Mucosa of stomach (tissue), 1 donor: ENCODE data around the gene CD22.
"Not testable (repeated sequence)": the region's sequence is repeated elsewhere in the genome, so short reads cannot be mapped to it uniquely, and the experiment has no call there.

Experiments used
- H3K27me3 ChIP-seq: one replicate; pipeline ENCODE4 v1.7.0; 2013; ENCODE audit warnings: mild to moderate bottlenecking, low read length; ENCODE audit not compliant: control insufficient read depth, insufficient read depth
- H3K36me3 ChIP-seq: one replicate; pipeline ENCODE4 v1.7.0; 2013; ENCODE audit warnings: low read length; ENCODE audit not compliant: control insufficient read depth, insufficient read depth
- H3K4me1 ChIP-seq: one replicate; pipeline ENCODE4 v1.7.0; 2013; ENCODE audit warnings: mild to moderate bottlenecking, low read length; ENCODE audit not compliant: control insufficient read depth, insufficient read depth
- H3K4me3 ChIP-seq: one replicate; pipeline ENCODE4 v1.7.0; 2013; ENCODE audit warnings: low read length
- H3K9ac ChIP-seq: one replicate; pipeline ENCODE4 v1.7.0; 2013; ENCODE audit warnings: mild to moderate bottlenecking, low read length, moderate library complexity
- H3K9me3 ChIP-seq: one replicate; pipeline ENCODE4 v1.7.0; 2013; ENCODE audit warnings: mild to moderate bottlenecking, low read length, moderate library complexity; ENCODE audit not compliant: control insufficient read depth
- donor health status: Pancreatic carcinoma.

Gene CD22

DNA sequence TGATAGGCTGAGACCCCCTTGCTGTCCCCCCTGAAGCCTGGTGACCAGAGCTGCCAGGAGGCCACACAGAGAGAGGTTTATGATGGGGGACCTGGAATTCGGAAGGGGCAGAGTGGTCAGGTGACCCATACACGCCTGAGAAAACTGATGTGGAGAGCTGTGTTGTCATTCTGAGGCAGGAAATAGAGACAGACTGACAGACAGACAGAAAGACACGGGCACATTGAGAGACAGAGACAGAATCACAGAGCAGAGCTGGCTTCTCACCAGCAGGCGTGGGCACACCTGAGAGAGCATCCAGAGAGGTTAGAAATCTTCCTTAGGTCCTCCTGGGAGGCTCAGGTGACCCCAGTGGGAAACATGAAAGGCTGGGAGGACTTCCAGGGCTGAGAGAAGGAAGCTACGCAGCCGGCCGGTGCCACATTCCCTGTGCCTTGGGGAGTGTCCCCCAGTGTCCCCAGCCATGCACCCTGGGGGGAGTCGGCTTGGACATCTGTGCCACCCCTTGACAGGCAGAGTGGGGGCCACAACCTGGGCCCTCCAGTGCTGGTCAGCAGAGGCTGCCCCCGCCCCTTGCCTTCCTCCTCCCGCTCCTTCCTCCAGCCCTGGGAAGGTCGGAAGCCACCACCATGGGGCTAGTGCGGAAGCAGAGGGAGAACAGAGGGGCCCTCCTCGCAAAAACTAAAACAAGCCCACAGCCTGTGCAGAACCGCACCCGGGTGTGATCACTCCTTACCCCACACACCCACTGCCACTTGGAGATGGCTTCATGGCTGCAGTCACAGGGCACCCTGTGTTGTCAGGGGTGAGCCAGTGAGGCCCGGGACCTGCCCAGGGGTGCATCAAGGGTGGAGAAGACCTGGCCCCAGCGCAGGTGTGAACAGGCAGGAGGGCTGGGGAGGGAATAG, 20.9 kb downstream of the CD22 start:
- no peaks in the 10 kb centered on the region for H3K9me3 ChIP-seq
- no peak overlapping the region for H3K9ac ChIP-seq
- no peaks in the 10 kb centered on the region for H3K4me1 ChIP-seq
- H3K4me3 ChIP-seq, result no peak overlapping the region
- peaks cover 3% of the 10 kb centered on the region for H3K27me3 ChIP-seq
- H3K36me3 ChIP-seq, result no peaks in the 10 kb centered on the region

DNA sequence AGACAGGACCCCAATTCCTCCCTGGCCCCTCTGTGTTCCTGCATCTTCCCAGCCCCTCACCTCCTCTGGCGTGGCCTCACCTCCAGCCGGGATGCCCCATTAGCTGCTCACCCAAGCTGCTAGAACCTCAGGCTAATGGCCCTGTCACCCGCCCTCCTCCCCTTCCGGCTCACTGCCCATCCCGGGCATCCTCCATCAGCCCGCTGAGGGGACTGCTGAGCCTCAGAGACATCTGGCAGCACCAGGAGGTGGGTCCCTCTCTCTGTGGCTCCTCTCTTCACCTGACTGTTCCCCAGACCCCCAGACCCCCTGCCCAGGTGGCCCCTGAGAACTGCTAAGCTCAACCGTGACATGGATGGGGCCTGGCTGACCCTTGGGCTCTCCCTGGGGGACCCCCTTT, 21.6 kb downstream of the CD22 start:
- H3K9ac ChIP-seq, result no peak overlapping the region
- H3K36me3 ChIP-seq, result no peaks in the 10 kb centered on the region
- H3K9me3 ChIP-seq, result no peaks in the 10 kb centered on the region
- peaks cover 3% of the 10 kb centered on the region for H3K27me3 ChIP-seq
- no peaks in the 10 kb centered on the region for H3K4me1 ChIP-seq
- no peak overlapping the region for H3K4me3 ChIP-seq

DNA sequence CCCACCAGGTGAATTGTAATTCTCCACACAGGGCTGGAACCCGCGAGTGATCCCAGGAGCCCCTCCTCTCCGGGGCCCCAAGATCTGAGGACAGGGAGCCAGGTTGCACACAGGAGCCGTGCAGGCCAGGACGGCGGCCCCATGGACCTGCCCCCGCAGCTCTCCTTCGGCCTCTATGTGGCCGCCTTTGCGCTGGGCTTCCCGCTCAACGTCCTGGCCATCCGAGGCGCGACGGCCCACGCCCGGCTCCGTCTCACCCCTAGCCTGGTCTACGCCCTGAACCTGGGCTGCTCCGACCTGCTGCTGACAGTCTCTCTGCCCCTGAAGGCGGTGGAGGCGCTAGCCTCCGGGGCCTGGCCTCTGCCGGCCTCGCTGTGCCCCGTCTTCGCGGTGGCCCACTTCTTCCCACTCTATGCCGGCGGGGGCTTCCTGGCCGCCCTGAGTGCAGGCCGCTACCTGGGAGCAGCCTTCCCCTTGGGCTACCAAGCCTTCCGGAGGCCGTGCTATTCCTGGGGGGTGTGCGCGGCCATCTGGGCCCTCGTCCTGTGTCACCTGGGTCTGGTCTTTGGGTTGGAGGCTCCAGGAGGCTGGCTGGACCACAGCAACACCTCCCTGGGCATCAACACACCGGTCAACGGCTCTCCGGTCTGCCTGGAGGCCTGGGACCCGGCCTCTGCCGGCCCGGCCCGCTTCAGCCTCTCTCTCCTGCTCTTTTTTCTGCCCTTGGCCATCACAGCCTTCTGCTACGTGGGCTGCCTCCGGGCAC, 22.6 kb downstream of the CD22 start:
- Histone ChIP-seq H3K9ac (no peak overlapping the region), H3K4me3 (no peak overlapping the region), H3K36me3 (no peaks in the 10 kb centered on the region), H3K4me1 (no peaks in the 10 kb centered on the region), H3K9me3 (no peaks in the 10 kb centered on the region), H3K27me3 (no peaks in the 10 kb centered on the region)

DNA sequence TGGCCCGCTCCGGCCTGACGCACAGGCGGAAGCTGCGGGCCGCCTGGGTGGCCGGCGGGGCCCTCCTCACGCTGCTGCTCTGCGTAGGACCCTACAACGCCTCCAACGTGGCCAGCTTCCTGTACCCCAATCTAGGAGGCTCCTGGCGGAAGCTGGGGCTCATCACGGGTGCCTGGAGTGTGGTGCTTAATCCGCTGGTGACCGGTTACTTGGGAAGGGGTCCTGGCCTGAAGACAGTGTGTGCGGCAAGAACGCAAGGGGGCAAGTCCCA, 23.1 kb downstream of the CD22 start:
- Histone ChIP-seq H3K27me3 (no peaks in the 10 kb centered on the region), H3K4me3 (no peak overlapping the region), H3K36me3 (no peaks in the 10 kb centered on the region), H3K4me1 (no peaks in the 10 kb centered on the region), H3K9me3 (no peaks in the 10 kb centered on the region), H3K9ac (no peak overlapping the region)

DNA sequence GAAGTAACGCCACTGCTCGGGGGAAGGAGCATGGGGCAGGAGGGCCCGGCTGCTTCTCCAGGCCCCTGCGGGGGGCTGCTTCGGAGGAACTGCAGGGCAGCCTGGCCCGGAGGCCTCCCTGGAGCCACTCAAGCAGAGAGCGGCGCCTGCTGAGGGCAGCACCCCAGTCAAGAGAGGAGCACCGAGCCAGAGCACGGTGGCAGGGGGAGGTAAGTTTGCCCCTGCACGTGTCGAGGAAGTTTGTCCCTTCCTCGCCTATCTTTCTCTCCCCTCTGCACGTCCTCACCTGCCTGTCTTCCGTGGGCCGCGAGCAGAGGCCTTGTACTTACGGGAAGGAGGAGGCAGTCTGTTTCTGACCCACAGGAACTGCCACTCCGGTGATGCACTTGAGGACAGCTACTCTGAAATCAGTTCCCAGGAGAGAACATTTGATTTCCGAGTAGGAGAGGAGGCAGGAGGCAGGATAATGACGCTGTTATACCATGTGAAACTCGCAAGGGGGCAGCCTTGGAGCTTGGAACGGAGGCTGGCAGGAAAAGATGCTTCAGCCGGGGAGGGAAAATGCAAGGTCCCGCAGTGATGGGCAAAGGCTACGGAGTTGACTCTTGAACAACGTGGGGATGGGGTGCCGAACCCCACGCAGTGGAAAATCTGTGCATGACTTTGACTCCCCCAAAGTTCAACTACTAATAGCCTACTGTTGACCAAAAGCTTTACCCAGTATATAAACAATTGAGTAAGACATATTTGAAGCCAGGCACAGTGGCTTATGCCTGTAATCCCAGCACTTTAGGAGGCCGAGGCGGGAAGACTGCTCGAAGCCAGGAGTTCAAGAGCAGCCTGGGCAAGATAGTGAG, 23.7 kb downstream of the CD22 start:
- no peaks in the 10 kb centered on the region for H3K9me3 ChIP-seq
- no peaks in the 10 kb centered on the region for H3K27me3 ChIP-seq
- H3K36me3 ChIP-seq, result no peaks in the 10 kb centered on the region
- no peak overlapping the region for H3K4me3 ChIP-seq
- H3K4me1 ChIP-seq, result peaks cover 5% of the 10 kb centered on the region
- H3K9ac ChIP-seq, result no peak overlapping the region

DNA sequence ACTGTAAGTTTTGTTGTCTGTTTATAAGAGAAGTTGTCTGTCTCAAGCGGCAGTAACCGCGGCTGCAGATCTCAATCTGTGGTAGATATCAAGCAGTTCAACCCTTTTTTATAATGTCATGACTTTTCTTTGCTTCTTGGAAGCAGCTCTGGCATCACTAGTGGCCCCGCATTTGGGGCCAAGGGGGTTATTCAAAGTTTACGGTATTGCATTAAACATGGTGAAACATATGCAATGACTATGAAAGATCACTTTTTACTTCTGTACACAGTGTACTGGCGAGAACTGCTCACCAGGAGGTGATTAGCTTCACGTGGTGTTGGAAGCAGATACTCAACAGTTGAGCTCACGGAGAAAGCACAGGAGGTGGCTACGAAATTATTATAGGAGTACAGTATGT, 24.6 kb downstream of the CD22 start:
- Histone ChIP-seq H3K36me3 (no peaks in the 10 kb centered on the region), H3K9ac (peak overlapping the region; percentile 12), H3K27me3 (no peaks in the 10 kb centered on the region), H3K9me3 (no peaks in the 10 kb centered on the region), H3K4me3 (no peak overlapping the region), H3K4me1 (peaks cover 12% of the 10 kb centered on the region)

DNA sequence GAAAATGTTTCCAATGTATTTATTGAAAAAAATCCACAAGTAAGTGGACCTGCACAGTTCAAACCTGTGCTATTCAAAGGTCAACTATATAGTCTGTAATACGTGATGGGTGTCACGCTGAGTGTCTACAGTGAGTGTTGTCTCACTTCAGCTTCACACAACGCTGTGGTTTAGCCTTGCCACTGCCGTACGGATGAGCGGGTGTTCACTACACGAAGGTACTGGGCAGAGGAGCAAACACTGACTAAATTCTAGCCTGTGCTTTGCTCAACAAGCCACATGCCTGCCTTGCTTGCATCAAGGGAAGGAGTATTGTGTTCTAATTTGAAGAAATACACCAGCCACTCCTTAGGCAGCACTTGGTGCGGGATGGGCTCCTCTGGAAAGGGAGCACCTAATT, 25.9 kb downstream of the CD22 start:
- no peak overlapping the region for H3K4me3 ChIP-seq
- peaks cover 12% of the 10 kb centered on the region for H3K4me1 ChIP-seq
- H3K27me3 ChIP-seq, result no peaks in the 10 kb centered on the region
- H3K36me3 ChIP-seq, result no peaks in the 10 kb centered on the region
- no peak overlapping the region for H3K9ac ChIP-seq
- no peaks in the 10 kb centered on the region for H3K9me3 ChIP-seq

DNA sequence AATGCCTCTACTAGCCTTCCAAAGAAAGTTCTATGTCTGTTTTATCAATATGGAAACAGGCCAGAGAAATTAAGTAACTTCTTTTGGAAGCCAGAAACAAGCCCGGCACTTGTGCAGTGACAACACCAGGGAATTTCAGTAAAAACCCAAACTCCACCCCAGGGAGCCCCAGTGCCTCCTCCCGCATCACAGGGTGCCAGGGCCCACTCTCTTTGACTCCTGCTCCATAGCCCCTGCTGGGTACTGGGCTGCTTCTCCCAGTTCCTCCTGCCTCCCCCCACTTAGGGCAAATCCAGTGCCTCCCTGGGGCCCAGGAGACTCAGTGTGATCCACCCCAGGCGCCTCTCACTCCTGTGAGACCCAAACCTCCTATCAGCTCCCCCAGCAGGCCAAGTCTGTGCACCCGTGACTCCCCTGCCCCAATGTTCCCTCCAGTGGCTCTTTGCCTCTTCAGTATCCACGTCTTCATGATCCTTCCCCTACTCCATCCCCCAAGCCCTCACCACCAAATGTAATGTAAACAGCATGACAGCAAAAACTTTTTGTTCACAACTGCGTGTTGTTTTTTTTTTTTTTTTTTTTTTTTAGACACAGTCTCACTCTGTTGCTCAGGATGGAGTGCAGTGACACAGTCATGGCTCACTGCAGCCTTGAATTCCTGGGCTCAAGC, 26.9 kb downstream of the CD22 start:
- H3K27me3 ChIP-seq, result no peaks in the 10 kb centered on the region
- no peaks in the 10 kb centered on the region for H3K36me3 ChIP-seq
- H3K4me1 ChIP-seq, result peaks cover 12% of the 10 kb centered on the region
- H3K4me3 ChIP-seq, result no peak overlapping the region
- no peak overlapping the region for H3K9ac ChIP-seq
- H3K9me3 ChIP-seq, result no peaks in the 10 kb centered on the region

DNA sequence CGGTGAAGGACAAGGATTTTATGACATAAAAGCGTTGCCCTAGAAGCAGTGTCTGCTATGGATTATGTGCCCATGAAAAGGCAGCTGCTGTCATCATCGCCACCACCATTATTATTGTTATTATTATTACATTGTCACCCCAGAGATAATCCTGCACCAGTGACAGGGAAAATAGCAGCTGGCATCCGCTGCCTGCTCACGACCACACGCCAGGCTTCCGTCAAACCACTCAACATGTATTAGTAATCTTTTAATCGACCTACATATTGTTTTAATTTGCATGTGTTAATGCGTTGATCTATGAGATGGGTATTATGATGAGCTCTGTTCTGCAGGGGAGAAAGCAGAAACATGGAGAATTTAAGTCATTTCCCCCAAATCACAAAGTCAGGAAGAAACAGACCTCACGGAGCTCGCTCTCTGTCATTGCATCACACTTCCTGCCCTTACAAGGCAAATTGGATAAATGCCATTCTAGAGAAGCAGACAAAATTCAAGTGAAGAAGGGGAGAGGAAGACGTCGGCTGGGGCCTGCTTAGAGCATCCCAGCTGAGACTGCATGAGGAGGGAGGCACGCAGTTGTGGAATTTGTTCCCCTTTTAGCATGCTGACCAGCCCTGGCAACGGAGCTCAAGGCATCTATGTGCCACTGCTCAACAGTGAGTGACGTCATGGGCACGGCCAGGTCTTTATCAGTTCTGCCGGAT, 29.0 kb downstream of the CD22 start, which contains the start of gene FFAR3:
FFAR3 (plus strand) TSS at position 594 of the 707 bp plus-strand sequence. CDS start 431 bp downstream, outside the sequence.
- Histone ChIP-seq H3K27me3 (no peaks in the 10 kb centered on the region), H3K4me1 (peaks cover 12% of the 10 kb centered on the region), H3K9me3 (no peaks in the 10 kb centered on the region), H3K36me3 (no peaks in the 10 kb centered on the region), H3K4me3 (no peak within 1 kb of the TSS), H3K9ac (no peak within 1 kb of the TSS)

DNA sequence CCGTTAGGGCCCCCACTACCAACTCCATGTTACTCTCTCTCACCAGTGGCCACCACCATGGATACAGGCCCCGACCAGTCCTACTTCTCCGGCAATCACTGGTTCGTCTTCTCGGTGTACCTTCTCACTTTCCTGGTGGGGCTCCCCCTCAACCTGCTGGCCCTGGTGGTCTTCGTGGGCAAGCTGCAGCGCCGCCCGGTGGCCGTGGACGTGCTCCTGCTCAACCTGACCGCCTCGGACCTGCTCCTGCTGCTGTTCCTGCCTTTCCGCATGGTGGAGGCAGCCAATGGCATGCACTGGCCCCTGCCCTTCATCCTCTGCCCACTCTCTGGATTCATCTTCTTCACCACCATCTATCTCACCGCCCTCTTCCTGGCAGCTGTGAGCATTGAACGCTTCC, 29.8 kb downstream of the CD22 start:
- peaks cover 12% of the 10 kb centered on the region for H3K4me1 ChIP-seq
- H3K9ac ChIP-seq, H3K9me3 ChIP-seq, H3K4me3 ChIP-seq, H3K27me3 ChIP-seq, H3K36me3 ChIP-seq: not testable (repeated sequence)

DNA sequence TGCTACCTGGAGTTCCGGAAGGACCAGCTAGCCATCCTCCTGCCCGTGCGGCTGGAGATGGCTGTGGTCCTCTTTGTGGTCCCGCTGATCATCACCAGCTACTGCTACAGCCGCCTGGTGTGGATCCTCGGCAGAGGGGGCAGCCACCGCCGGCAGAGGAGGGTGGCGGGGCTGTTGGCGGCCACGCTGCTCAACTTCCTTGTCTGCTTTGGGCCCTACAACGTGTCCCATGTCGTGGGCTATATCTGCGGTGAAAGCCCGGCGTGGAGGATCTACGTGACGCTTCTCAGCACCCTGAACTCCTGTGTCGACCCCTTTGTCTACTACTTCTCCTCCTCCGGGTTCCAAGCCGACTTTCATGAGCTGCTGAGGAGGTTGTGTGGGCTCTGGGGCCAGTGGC, 30.4 kb downstream of the CD22 start:
- not testable (repeated sequence) for H3K4me3 ChIP-seq, H3K9me3 ChIP-seq, H3K36me3 ChIP-seq, H3K27me3 ChIP-seq, H3K9ac ChIP-seq
- H3K4me1 ChIP-seq, result peaks cover 12% of the 10 kb centered on the region
